NCI-H2196 treated with DMSO at 0.1 percent for 48 hours (cell line): ENCODE results near the gene CNTNAP2.
"Not testable (repeated sequence)": the region's sequence is repeated elsewhere in the genome, so short reads cannot be mapped to it uniquely, and the experiment has no call there.

Source experiments
- DNase-seq: peaks from one replicate; lab custom pipeline; 2025; ENCODE audit not compliant: unreplicated experiment; lab: John Stamatoyannopoulos, UW

CNTNAP2 gene

GRCh38 chr7:148442141-148442655 lies 2325.6 kb downstream of the CNTNAP2 start:
- DNase-seq, result no peak

- DNase-seq, result no peak
Observed at GRCh38 chr7:148442933-148443332, 2326.3 kb downstream of the CNTNAP2 start.

GRCh38 chr7:148445260-148446044 lies 2328.9 kb downstream of the CNTNAP2 start:
- no peak for DNase-seq

- no peak for DNase-seq
Observed at GRCh38 chr7:148447221-148447849, 2330.7 kb downstream of the CNTNAP2 start.

GRCh38 chr7:148451526-148451925 lies 2334.9 kb downstream of the CNTNAP2 start:
- DNase-seq, result not testable (repeated sequence)

- DNase-seq, result no peak
Observed at GRCh38 chr7:148456351-148456750, 2339.8 kb downstream of the CNTNAP2 start.

- DNase-seq, result no peak
Observed at GRCh38 chr7:148457310-148457921, 2340.8 kb downstream of the CNTNAP2 start.

GRCh38 chr7:148458263-148458662 lies 2341.7 kb downstream of the CNTNAP2 start:
- no peak for DNase-seq

- DNase-seq, result no peak
Observed at GRCh38 chr7:148461392-148462179, 2345.0 kb downstream of the CNTNAP2 start.

GRCh38 chr7:148462774-148463173 lies 2346.2 kb downstream of the CNTNAP2 start:
- not testable (repeated sequence) for DNase-seq

- DNase-seq, result no peak
Observed at GRCh38 chr7:148463210-148463609, 2346.6 kb downstream of the CNTNAP2 start.

- DNase-seq, result no peak
Observed at GRCh38 chr7:148464947-148465346, 2348.3 kb downstream of the CNTNAP2 start.

- DNase-seq, result not testable (repeated sequence)
Observed at GRCh38 chr7:148465441-148465840, 2348.8 kb downstream of the CNTNAP2 start.

- no peak for DNase-seq
Observed at GRCh38 chr7:148466120-148466519, 2349.5 kb downstream of the CNTNAP2 start.

GRCh38 chr7:148468700-148469098 lies 2352.1 kb downstream of the CNTNAP2 start:
- no peak for DNase-seq
